DOHH2 (cell line): ENCODE measurements around the gene ACVR1B.

Experiments used
- H3F3A ChIP-seq: fragments of 200-600 bp; sonication (generic), shearing (Covaris generic); 2 replicates; pipeline ENCODE4 v1.6.0; 2016; ENCODE audit warnings: antibody characterized with exemption, mild to moderate bottlenecking; ENCODE audit not compliant: control insufficient read depth, insufficient read depth
- H3K27ac ChIP-seq: fragments of 200-600 bp; sonication (generic); 2 replicates; pipeline ENCODE4 v1.5.1; 2014; ENCODE audit warnings: low read depth, mild to moderate bottlenecking, low read length, moderate library complexity
- H3K27me3 ChIP-seq: fragments of 200-600 bp; sonication (generic); 2 replicates; pipeline ENCODE4 v1.6.1; 2014; ENCODE audit warnings: mild to moderate bottlenecking, low read length, mixed read lengths; ENCODE audit not compliant: control insufficient read depth
- H3K36me3 ChIP-seq: fragments of 200-600 bp; sonication (generic); 2 replicates; pipeline ENCODE4 v1.6.1; 2014; ENCODE audit warnings: mild to moderate bottlenecking, low read length, moderate library complexity, mixed read lengths; ENCODE audit not compliant: control insufficient read depth
- H3K4me1 ChIP-seq: fragments of 200-600 bp; sonication (generic); 2 replicates; pipeline ENCODE4 v1.6.1; 2014; ENCODE audit warnings: mild to moderate bottlenecking, low read length, mixed read lengths; ENCODE audit not compliant: control insufficient read depth
- H3K4me2 ChIP-seq: fragments of 200-600 bp; sonication (generic); 2 replicates; pipeline ENCODE4 v1.6.0; 2014; ENCODE audit warnings: mild to moderate bottlenecking, low read length, moderate library complexity
- H3K4me3 ChIP-seq: fragments of 200-600 bp; sonication (generic); 2 replicates; pipeline ENCODE4 v1.5.1; 2014; ENCODE audit warnings: mild to moderate bottlenecking, low read length, mixed read lengths
- H3K79me2 ChIP-seq: fragments of 200-600 bp; sonication (generic); 2 replicates; pipeline ENCODE4 v1.6.1; 2014; ENCODE audit warnings: mild to moderate bottlenecking, low read length, mixed read lengths; ENCODE audit not compliant: control insufficient read depth
- H3K9me2 ChIP-seq: fragments of 200-600 bp; sonication (generic); replicated peaks from 2 replicates; pipeline ENCODE4 v1.6.1; 2014; ENCODE audit warnings: mild to moderate bottlenecking, low read length, mixed read lengths; ENCODE audit not compliant: control insufficient read depth
- H3K9me3 ChIP-seq: fragments of 200-600 bp; sonication (generic); 2 replicates; pipeline ENCODE4 v1.6.1; 2014; ENCODE audit warnings: antibody characterized with exemption, low read length, mixed read lengths; ENCODE audit not compliant: control insufficient read depth, insufficient read depth
- H4K20me1 ChIP-seq: fragments of 200-600 bp; sonication (generic); 2 replicates; pipeline ENCODE4 v1.6.0; 2014; ENCODE audit warnings: low read depth, mild to moderate bottlenecking, antibody characterized with exemption, low read length, moderate library complexity; ENCODE audit not compliant: control insufficient read depth, insufficient read depth
- CTCF ChIP-seq: fragments of 200-600 bp; sonication (generic); IDR thresholded peaks from one replicate; pipeline ENCODE4 v1.5.1; 2014; ENCODE audit warnings: antibody characterized with exemption, mild to moderate bottlenecking, low read depth, low read length; ENCODE audit not compliant: poor library complexity, severe bottlenecking
- EZH2phosphoT487 ChIP-seq: fragments of 200-600 bp; sonication (generic); IDR thresholded peaks from 2 replicates; pipeline ENCODE4 v1.6.1; 2017; ENCODE audit warnings: borderline replicate concordance, mild to moderate bottlenecking, antibody characterized with exemption, low read length, moderate library complexity, mixed read lengths

The ACVR1B gene

GRCh38 chr12:51920046-51920445, 31.5 kb upstream of the ACVR1B start:
- Histone ChIP-seq H3K27ac (no peak overlapping the region), H3F3A (no peaks in the 10 kb centered on the region), H3K4me3 (no peak overlapping the region), H3K27me3 (no peaks in the 10 kb centered on the region), H3K9me3 (no peaks in the 10 kb centered on the region), H3K79me2 (no peaks in the 10 kb centered on the region), H3K36me3 (no peaks in the 10 kb centered on the region), H3K9me2 (no peaks in the 10 kb centered on the region), H3K4me2 (no peak overlapping the region), H3K4me1 (peaks cover 24% of the 10 kb centered on the region), H4K20me1 (no peaks in the 10 kb centered on the region)
- no peak for TF ChIP-seq CTCF
- TF ChIP-seq EZH2phosphoT487: no peak

GRCh38 chr12:51921017-51921725, 30.3 kb upstream of the ACVR1B start:
- no peaks in the 10 kb centered on the region for H3K36me3 ChIP-seq
- no peaks in the 10 kb centered on the region for H3K79me2 ChIP-seq
- H3F3A ChIP-seq: no peaks in the 10 kb centered on the region
- H3K27ac ChIP-seq: no peak overlapping the region
- no peaks in the 10 kb centered on the region for H4K20me1 ChIP-seq
- no peaks in the 10 kb centered on the region for H3K9me3 ChIP-seq
- no peak overlapping the region for H3K4me3 ChIP-seq
- H3K9me2 ChIP-seq: no peaks in the 10 kb centered on the region
- peaks cover 36% of the 10 kb centered on the region for H3K4me1 ChIP-seq
- TF ChIP-seq EZH2phosphoT487 (no peak), CTCF (no peak)
- no peaks in the 10 kb centered on the region for H3K27me3 ChIP-seq
- no peak overlapping the region for H3K4me2 ChIP-seq

GRCh38 chr12:51922146-51922545, 29.4 kb upstream of the ACVR1B start:
- TF ChIP-seq EZH2phosphoT487 (no peak), CTCF (no peak)
- H4K20me1 ChIP-seq: no peaks in the 10 kb centered on the region
- no peaks in the 10 kb centered on the region for H3K36me3 ChIP-seq
- H3K27ac ChIP-seq: no peak overlapping the region
- no peak overlapping the region for H3K4me3 ChIP-seq
- H3K9me3 ChIP-seq: no peaks in the 10 kb centered on the region
- H3F3A ChIP-seq: no peaks in the 10 kb centered on the region
- no peaks in the 10 kb centered on the region for H3K79me2 ChIP-seq
- no peaks in the 10 kb centered on the region for H3K27me3 ChIP-seq
- H3K4me2 ChIP-seq: no peak overlapping the region
- peaks cover 37% of the 10 kb centered on the region for H3K4me1 ChIP-seq
- H3K9me2 ChIP-seq: no peaks in the 10 kb centered on the region
